ENCODE data around the gene NCEH1. TPM values are rescaled to one million over a fixed set of nuclear protein-coding genes. Genes with fewer than 3 reads are reported as not detected.
"Not testable (repeated sequence)": the region's sequence is repeated elsewhere in the genome, so short reads cannot be mapped to it uniquely, and the experiment has no call there.

Gene NCEH1, protein sequence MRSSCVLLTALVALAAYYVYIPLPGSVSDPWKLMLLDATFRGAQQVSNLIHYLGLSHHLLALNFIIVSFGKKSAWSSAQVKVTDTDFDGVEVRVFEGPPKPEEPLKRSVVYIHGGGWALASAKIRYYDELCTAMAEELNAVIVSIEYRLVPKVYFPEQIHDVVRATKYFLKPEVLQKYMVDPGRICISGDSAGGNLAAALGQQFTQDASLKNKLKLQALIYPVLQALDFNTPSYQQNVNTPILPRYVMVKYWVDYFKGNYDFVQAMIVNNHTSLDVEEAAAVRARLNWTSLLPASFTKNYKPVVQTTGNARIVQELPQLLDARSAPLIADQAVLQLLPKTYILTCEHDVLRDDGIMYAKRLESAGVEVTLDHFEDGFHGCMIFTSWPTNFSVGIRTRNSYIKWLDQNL
- 10 to 100 TPM in 1 of 2 donors, 1 to 10 TPM in 1; 6.9 to 10.1 TPM for total RNA-seq

DNA sequence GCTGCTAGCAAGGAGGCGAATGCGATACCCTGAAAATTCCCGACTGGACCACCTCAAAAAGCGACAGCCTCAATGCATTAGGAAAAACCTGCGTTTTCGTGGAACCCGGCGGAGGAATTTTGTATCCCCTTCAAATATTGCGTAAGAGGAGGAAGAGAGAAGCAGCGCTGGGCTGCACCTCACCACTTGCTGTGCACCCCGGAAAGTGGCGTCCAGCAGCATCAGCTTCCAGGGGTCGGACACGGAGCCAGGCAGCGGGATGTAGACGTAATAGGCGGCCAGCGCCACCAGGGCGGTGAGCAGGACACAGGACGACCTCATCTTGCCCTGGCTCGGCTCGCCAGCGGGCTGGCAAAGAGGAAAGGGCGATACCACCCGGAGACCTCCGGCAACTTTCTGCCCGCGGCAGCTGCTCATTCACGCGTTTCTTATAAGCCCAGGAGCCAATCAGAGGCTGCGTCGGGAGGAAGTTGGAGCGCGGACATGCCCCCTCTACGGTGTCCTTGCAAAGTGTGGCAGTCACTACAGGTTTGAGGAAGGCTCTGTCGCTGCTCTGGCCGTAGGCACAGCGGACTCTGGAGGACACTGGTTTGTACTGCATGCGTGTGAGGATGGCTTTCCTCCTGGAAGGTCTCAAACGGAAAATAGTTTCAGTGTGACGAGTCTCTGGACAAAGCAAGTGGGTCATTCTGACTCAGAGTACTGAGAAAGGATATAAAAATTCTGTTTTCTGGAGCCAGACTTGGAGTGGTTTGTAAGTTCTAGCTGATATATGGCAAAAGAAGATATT lies at the start of gene NCEH1:
NCEH1 (minus strand) TSS at position 404 of the 790 bp plus-strand sequence; CDS start at position 321, 83 bp downstream.
- H3K36me3 ChIP-seq (replicated peaks in 1 of 2; ENCODE audit: insufficient read depth in 1 of 2, low read depth in 2 of 2) = no peaks in the 10 kb centered on the region
- peak; percentile 91 to 96 (median 94) for DNase-seq
- intact Hi-C loops (cut with DNase I) = no loop called here
- 1% methylated on average over 38 to 41 of the region's 41 CpGs for WGBS, 2 donors
- no peaks in the 10 kb centered on the region for H3K9me3 ChIP-seq
- H3K27ac ChIP-seq = peak within 1 kb of the TSS; percentile 83 to 93 (median 90)
- no peaks in the 10 kb centered on the region for H3K27me3 ChIP-seq
- H3K4me3 ChIP-seq = peak within 1 kb of the TSS; percentile 60 to 81
- ATAC-seq = peak; percentile 99
- H3K4me1 ChIP-seq = peaks cover 18% of the 10 kb centered on the region
- TF ChIP-seq POLR2A (IDR thresholded peaks at IDR 0.05) (peak; percentile 89 to 98 (median 98)), CTCF (IDR thresholded peaks at IDR 0.05) (peak; percentile 77 to 97 (median 95))

GRCh38 chr3:172760416-172760815 lies 49.5 kb upstream of the NCEH1 start:
- DNase-seq; ATAC-seq; H3K4me3 ChIP-seq; H3K9me3 ChIP-seq; H3K36me3 ChIP-seq (replicated peaks in 1 of 2; ENCODE audit: insufficient read depth in 1 of 2, low read depth in 2 of 2); H3K27ac ChIP-seq; H3K27me3 ChIP-seq; intact Hi-C loops (cut with DNase I); H3K4me1 ChIP-seq: not testable (repeated sequence)
- WGBS, 2 donors = 98% methylated on average over 6 of the region's 6 CpGs

DNA sequence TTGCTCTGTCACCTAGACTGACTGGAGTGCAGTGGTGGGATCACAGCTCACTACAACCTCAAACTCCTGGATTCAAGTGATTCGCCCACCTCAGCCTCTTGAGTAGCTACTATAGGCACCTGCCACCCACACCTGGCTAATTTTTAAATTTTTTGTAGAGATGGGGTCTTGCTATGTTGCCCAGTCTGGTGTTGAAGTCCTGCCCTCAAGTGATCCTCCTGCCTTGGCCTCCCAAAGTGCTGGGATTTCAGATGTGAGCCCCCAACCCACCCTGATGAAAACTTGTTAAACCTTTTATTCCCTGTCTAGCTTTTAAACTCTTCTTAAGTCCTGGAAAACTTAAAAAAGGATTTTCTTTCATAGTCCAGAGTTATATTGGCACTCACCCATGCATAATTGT lies 42.3 kb upstream of the NCEH1 start:
- Histone ChIP-seq H3K4me3 (no peak overlapping the region), H3K27me3 (no peaks in the 10 kb centered on the region), H3K4me1 (peaks cover 22% of the 10 kb centered on the region), H3K27ac (no peak overlapping the region), H3K36me3 (replicated peaks in 1 of 2; ENCODE audit: insufficient read depth in 1 of 2, low read depth in 2 of 2) (no peaks in the 10 kb centered on the region), H3K9me3 (no peaks in the 10 kb centered on the region)
- 89 to 95% methylated on average over 1 of the region's 1 CpG for WGBS, 2 donors
- DNase-seq (no peak), ATAC-seq (no peak)
- TF ChIP-seq CTCF (IDR thresholded peaks at IDR 0.05) (no peak), POLR2A (IDR thresholded peaks at IDR 0.05) (no peak)
- intact Hi-C loops (cut with DNase I) = no loop called here

DNA sequence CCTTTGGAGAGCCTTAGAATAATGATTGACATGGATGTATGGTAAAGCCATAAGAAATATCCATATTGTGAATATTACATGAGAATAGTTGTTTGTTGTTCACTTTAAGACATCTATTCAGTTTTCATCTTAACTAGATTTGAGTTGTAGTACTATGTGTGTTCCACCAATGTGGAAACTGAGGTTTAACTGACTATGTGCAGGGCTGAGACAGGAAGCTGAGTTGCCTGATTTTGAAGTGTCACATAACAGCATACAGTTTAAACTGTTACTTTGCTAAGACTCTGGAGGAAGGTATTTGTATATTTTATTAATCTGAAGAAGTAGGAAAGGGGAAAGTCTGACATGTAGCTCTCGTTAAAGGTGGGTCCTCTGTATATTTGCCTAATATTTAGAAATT lies 41.8 kb upstream of the NCEH1 start:
- 86 to 93% methylated on average over 1 of the region's 1 CpG for WGBS, 2 donors
- no peak for DNase-seq
- no peak for TF ChIP-seq CTCF (IDR thresholded peaks at IDR 0.05)
- TF ChIP-seq POLR2A (IDR thresholded peaks at IDR 0.05) = no peak

DNA sequence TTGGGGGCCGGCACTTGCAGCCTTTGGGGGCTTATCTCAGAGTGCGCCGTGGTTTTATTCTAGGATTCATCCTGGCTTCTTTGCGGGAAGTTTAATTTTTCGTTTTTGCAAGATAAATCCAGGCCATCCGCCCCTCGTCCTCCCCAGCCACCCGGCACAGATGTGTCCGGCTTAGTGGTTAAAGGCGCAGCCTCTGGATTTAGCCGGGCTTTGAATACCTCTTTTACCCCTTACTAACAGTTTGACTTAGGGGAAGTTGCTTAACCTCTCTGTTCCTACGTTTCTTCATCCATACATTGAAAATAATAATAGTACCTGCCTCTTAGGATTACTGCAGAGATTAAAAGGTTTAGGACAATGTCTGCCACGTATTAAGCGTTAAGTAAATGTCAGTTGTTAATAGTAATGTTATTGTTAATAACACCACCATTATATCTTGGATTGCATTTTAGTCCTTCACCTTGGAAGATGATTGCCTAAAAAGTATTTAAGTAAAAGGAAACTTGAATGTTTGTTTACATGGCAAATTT lies 40.4 kb upstream of the NCEH1 start:
- ATAC-seq (no peak), DNase-seq (no peak)
- 0 to 1% methylated on average over 14 of the region's 14 CpGs for WGBS, 2 donors

More for the DNA sequence above, 41.8 kb upstream of the NCEH1 start:
- Histone ChIP-seq H3K36me3 (replicated peaks in 1 of 2; ENCODE audit: insufficient read depth in 1 of 2, low read depth in 2 of 2) (no peaks in the 10 kb centered on the region), H3K4me3 (no peak overlapping the region), H3K27me3 (no peaks in the 10 kb centered on the region), H3K9me3 (no peaks in the 10 kb centered on the region), H3K4me1 (peaks cover 22% of the 10 kb centered on the region), H3K27ac (no peak overlapping the region)
- ATAC-seq = no peak
- intact Hi-C loops (cut with DNase I) = no loop called here

More for the DNA sequence above, 40.4 kb upstream of the NCEH1 start:
- TF ChIP-seq CTCF (IDR thresholded peaks at IDR 0.05) (no peak), POLR2A (IDR thresholded peaks at IDR 0.05) (no peak)
- intact Hi-C loops (cut with DNase I) = no loop called here
- peaks cover 22% of the 10 kb centered on the region for H3K4me1 ChIP-seq
- peak overlapping the region in 3 of 4 donors; percentile 57 to 86 (median 76) for H3K27ac ChIP-seq
- no peaks in the 10 kb centered on the region for H3K36me3 ChIP-seq (replicated peaks in 1 of 2; ENCODE audit: insufficient read depth in 1 of 2, low read depth in 2 of 2)
- no peaks in the 10 kb centered on the region for H3K27me3 ChIP-seq
- H3K4me3 ChIP-seq = peak overlapping the region; percentile 48 to 84
- H3K9me3 ChIP-seq = no peaks in the 10 kb centered on the region
